ENCODE measurements around the gene IGFN1.

Gene IGFN1

GRCh38 chr1:201276891-201277290 lies 86.3 kb downstream of the IGFN1 start:
- H3K4me3 ChIP-seq (ENCODE audit: low read depth, low read length): no peak overlapping the region
- no peak for TF ChIP-seq MAX (IDR thresholded peaks at IDR 0.05; ENCODE audit: low read depth, low read length)
- TF ChIP-seq POLR2A (IDR thresholded peaks at IDR 0.05; ENCODE audit: extremely low read depth, insufficient read length): no peak
- no peak for TF ChIP-seq CTCF (IDR thresholded peaks at IDR 0.05; ENCODE audit: low read depth, low read length)
- no peak for DNase-seq (ENCODE audit: low read depth)

GRCh38 chr1:201277441-201277840 lies 86.8 kb downstream of the IGFN1 start:
- no peak overlapping the region for H3K4me3 ChIP-seq (ENCODE audit: low read depth, low read length)
- TF ChIP-seq MYC (IDR thresholded peaks at IDR 0.05; ENCODE audit: low read depth, low read length): no peak
- no peak for TF ChIP-seq MAX (IDR thresholded peaks at IDR 0.05; ENCODE audit: low read depth, low read length)
- no peak for TF ChIP-seq POLR2A (IDR thresholded peaks at IDR 0.05; ENCODE audit: extremely low read depth, insufficient read length)
- TF ChIP-seq CTCF (IDR thresholded peaks at IDR 0.05; ENCODE audit: low read depth, low read length): no peak
- DNase-seq (ENCODE audit: low read depth): no peak

Data from NB4 (cell line).